HTR-8/SVneo (cell line): ENCODE measurements around the gene KRT31.
"Not testable (repeated sequence)": the region's sequence is repeated elsewhere in the genome, so short reads cannot be mapped to it uniquely, and the experiment has no call there.

Experiments
- DNase-seq: peaks from one replicate; pipeline ENCODE4 v3.0.0; 2011; ENCODE audit warnings: low spot score, mixed read lengths; ENCODE audit not compliant: insufficient read length
- FAIRE-seq: peaks from 2 replicates; lab custom pipeline; 2011; peaks lifted over from hg19 to GRCh38; lab: Jason Lieb, UNC

The KRT31 gene

DNA sequence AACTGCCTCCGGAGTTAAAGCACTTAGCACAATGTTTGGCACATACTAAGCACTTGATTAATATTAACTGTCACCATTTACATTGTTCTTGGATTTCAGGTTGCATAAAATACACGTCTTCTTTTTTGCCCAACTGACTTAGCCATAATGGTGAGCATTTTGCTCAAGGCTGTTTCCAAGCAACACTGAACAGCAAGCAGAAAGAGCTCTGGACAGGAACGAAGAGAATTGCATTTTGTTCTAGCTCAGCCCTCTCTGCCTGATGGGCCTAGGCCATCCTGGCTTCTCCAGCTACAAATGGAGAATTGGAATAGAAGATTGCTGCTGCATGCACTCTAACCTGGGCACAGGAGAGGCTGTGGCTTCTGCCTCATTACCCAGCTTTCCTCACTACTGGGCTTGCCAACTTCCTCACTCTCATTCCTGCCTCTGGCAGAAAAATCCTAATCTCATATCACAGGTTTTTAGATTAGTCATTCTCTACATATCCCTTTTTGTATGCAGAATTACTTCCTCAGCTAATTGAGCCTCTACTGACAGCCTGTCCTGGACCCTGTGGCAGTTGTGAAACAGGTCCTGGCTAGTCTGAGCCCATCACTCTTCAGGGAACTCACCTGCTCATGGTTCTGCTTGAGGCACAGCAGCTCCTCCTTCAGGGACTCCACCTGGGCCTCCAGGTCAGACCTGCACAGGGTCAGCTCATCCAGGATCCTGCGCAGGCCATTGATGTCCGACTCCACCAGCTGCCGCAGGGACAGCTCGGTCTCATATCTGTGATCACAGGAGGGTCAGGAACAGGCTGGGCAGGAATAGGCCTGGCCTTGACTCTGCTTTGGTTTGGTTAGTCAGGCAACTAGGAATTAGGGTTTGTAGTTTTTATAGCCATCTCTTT is 49.3 kb downstream of the KRT31 start:
- FAIRE-seq (peak; percentile 16), DNase-seq (no peak)

DNA sequence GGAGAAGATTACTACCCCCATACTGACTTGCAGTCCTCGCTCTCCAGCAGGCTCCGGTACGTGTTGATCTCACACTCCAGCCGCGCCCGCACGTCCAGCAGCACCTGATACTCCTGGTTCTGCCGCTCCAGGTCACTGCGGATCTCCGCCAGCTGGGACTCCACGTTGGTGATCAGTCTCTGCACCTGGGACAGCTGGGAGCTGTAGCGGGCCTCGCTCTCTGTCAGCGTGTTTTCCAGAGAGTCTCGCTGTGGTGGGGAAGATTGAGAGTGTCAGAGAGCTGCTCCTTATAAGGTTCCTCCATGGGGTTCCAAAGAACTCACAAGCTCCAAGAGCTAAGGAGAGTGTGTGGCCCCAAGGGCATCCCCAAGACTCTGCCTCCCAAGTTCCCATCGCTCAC is 51.0 kb downstream of the KRT31 start:
- FAIRE-seq, DNase-seq: not testable (repeated sequence)

DNA sequence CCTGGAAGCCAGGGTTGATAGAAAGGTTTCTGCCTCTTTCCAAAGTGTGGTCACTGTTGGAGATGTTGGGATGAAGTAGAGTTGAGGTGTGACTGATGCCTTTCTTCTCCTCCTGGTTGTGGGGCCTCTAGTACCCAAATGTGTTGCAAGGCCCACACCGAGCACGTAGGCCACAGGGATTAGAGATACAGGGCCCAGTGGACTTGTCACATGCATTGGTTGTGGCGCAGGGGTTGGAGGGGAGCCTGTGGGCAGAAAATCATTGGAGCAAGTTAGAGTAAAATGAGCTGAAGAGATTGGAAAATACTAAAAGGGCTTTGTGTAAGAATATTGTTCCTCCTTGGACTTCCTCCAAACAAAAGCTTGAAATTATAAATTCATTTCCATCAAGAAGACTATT is 51.4 kb downstream of the KRT31 start:
- no peak for FAIRE-seq
- DNase-seq, result no peak
